ENCODE measurements around the gene NXPE4.

The NXPE4 gene

DNA sequence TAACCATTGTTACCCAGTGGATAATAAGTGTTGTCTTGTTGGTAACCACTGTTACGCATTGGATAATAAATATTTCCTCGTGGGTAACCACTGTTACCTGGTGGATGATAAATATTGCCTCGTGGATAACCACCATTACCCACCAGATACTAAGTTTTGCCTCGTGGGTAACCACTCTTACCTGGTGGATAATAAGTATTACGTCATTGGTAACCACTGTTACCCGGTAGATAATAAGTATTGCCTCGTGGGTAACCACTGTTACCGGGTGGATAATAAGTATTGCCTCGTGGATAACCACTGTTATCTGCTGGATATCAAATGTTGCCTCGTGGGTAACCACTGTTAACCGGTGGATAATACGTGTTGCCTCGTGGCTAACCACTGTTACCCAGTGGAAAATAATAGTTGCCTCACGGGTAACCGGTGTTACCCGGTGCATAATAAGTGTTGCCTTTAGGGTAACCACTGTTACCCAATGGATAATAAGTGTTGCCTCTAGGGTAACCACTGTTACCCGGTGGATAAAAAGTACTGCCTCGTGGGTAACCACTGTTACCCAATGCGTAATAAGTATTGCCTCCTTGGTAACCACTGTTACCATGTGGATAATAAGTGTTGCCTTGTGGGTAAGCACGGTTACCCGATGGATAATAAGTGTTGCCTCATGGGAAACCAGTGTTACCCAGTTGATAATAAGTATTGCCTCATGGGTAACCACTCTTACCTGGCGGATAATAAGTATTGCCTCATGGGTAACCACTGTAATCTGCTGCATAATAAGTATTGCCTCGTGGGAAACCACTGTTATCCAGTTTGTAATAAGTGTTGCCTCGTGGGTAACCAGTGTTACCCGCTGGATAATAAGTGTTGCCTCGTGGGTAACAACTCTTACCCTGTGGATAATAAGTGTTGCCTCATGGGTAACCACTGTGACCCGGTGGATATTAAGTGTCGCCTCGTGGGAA is 21.9 kb upstream of the NXPE4 start:
- no peak for DNase-seq (ENCODE audit: low read depth in 1 of 2, low spot score in 1 of 2)
- TF ChIP-seq, protein P1, sequence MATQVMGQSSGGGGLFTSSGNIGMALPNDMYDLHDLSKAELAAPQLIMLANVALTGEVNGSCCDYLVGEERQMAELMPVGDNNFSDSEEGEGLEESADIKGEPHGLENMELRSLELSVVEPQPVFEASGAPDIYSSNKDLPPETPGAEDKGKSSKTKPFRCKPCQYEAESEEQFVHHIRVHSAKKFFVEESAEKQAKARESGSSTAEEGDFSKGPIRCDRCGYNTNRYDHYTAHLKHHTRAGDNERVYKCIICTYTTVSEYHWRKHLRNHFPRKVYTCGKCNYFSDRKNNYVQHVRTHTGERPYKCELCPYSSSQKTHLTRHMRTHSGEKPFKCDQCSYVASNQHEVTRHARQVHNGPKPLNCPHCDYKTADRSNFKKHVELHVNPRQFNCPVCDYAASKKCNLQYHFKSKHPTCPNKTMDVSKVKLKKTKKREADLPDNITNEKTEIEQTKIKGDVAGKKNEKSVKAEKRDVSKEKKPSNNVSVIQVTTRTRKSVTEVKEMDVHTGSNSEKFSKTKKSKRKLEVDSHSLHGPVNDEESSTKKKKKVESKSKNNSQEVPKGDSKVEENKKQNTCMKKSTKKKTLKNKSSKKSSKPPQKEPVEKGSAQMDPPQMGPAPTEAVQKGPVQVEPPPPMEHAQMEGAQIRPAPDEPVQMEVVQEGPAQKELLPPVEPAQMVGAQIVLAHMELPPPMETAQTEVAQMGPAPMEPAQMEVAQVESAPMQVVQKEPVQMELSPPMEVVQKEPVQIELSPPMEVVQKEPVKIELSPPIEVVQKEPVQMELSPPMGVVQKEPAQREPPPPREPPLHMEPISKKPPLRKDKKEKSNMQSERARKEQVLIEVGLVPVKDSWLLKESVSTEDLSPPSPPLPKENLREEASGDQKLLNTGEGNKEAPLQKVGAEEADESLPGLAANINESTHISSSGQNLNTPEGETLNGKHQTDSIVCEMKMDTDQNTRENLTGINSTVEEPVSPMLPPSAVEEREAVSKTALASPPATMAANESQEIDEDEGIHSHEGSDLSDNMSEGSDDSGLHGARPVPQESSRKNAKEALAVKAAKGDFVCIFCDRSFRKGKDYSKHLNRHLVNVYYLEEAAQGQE (IDR thresholded peaks at IDR 0.05; ENCODE audit: insufficient replicate concordance, low read depth), result no peak
- no peak for TF ChIP-seq POLR2AphosphoS5 (IDR thresholded peaks at IDR 0.05; ENCODE audit: low read depth)
- TF ChIP-seq GABPA (IDR thresholded peaks at IDR 0.05; ENCODE audit: low read depth), result no peak
- TF ChIP-seq, protein P2, sequence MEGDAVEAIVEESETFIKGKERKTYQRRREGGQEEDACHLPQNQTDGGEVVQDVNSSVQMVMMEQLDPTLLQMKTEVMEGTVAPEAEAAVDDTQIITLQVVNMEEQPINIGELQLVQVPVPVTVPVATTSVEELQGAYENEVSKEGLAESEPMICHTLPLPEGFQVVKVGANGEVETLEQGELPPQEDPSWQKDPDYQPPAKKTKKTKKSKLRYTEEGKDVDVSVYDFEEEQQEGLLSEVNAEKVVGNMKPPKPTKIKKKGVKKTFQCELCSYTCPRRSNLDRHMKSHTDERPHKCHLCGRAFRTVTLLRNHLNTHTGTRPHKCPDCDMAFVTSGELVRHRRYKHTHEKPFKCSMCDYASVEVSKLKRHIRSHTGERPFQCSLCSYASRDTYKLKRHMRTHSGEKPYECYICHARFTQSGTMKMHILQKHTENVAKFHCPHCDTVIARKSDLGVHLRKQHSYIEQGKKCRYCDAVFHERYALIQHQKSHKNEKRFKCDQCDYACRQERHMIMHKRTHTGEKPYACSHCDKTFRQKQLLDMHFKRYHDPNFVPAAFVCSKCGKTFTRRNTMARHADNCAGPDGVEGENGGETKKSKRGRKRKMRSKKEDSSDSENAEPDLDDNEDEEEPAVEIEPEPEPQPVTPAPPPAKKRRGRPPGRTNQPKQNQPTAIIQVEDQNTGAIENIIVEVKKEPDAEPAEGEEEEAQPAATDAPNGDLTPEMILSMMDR (IDR thresholded peaks at IDR 0.05; ENCODE audit: insufficient read depth, low read length), result no peak
- TF ChIP-seq SPI1 (IDR thresholded peaks at IDR 0.05; ENCODE audit: borderline replicate concordance, low read depth), result no peak
- Histone ChIP-seq H3K27ac (replicated peaks) (no peak overlapping the region), H3K27me3 (ENCODE audit: insufficient read depth, poor library complexity, severe bottlenecking) (no peaks in the 10 kb centered on the region), H3K4me3 (replicated peaks; ENCODE audit: insufficient read depth, low read length) (no peak overlapping the region)

DNA sequence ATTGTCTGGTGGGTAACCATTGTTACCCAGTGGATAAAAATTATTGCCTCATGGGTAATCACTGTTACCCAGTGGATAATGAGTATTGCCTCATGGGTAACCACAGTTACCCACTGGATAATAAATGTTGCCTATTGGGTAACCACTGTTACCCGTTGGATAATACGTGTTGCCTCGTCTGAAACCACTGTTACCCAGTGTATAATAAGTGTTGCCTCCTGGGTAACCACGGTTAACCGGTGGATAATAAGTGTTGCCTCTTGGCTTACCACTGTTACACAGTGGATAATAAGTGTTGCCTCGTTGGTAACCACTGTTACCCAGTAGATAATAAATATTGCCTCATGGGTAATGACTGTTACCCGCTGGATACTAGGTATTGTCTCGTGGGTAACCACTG is 20.9 kb upstream of the NXPE4 start:
- Histone ChIP-seq H3K27me3 (ENCODE audit: insufficient read depth, poor library complexity, severe bottlenecking) (no peaks in the 10 kb centered on the region), H3K27ac (replicated peaks) (no peak overlapping the region), H3K4me3 (replicated peaks; ENCODE audit: insufficient read depth, low read length) (no peak overlapping the region)
- TF ChIP-seq, protein P2 (IDR thresholded peaks at IDR 0.05; ENCODE audit: insufficient read depth, low read length), result no peak
- TF ChIP-seq, protein P1 (IDR thresholded peaks at IDR 0.05; ENCODE audit: insufficient replicate concordance, low read depth), result no peak
- no peak for TF ChIP-seq POLR2AphosphoS5 (IDR thresholded peaks at IDR 0.05; ENCODE audit: low read depth)
- TF ChIP-seq SPI1 (IDR thresholded peaks at IDR 0.05; ENCODE audit: borderline replicate concordance, low read depth), result no peak
- TF ChIP-seq GABPA (IDR thresholded peaks at IDR 0.05; ENCODE audit: low read depth), result no peak
- no peak for DNase-seq (ENCODE audit: low read depth in 1 of 2, low spot score in 1 of 2)

DNA sequence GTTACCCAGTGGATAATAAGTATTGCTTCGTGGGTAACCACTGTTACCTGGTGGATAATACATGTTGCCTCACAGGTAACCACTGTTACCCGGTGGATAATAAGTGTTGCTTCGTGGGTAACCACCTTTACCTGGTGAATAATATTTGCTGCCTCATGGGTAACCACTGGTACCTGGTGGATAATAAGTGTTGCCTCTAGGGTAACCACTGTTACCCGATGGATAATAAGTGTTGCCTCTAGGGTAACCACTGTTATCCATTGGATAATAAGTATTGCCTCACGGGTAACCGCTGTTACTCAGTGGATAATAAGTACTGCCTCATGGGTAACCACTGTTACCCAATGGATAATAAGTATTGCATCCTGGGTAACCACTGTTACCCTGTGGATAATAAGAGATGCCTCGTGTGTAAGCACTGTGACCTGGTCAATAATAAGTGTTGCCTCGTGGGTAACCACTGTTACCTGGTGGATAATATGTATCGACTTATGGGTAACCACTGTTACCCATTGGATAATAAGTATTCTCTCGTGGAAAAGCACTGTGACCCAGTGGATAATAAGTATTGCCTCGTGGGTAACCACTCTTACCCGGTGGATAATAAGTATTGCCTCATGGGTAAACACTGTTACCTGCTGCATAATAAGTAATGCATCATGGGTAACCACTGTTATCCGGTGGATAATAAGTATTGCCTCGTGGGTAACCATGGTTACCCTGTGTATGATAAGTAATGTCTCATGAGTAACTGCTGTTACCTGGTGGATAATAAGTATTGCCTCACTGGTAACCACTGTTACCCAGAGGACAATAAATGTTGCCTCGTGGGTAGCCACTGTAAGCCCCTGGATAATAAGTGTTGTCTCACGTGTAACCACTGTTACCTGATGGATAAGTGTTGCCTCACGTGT is 20.1 kb upstream of the NXPE4 start:
- Histone ChIP-seq H3K27me3 (ENCODE audit: insufficient read depth, poor library complexity, severe bottlenecking) (no peaks in the 10 kb centered on the region), H3K4me3 (replicated peaks; ENCODE audit: insufficient read depth, low read length) (no peak overlapping the region), H3K27ac (replicated peaks) (no peak overlapping the region)
- no peak for TF ChIP-seq SPI1 (IDR thresholded peaks at IDR 0.05; ENCODE audit: borderline replicate concordance, low read depth)
- TF ChIP-seq POLR2AphosphoS5 (IDR thresholded peaks at IDR 0.05; ENCODE audit: low read depth), result no peak
- TF ChIP-seq GABPA (IDR thresholded peaks at IDR 0.05; ENCODE audit: low read depth), result no peak
- TF ChIP-seq, protein P2 (IDR thresholded peaks at IDR 0.05; ENCODE audit: insufficient read depth, low read length), result no peak
- TF ChIP-seq, protein P1 (IDR thresholded peaks at IDR 0.05; ENCODE audit: insufficient replicate concordance, low read depth), result no peak
- no peak for DNase-seq (ENCODE audit: low read depth in 1 of 2, low spot score in 1 of 2)

All from HL-60 (cell line).